Ascending aorta (tissue), 2 donors: ENCODE results near the gene STXBP2. TPM values are rescaled to one million over a fixed set of nuclear protein-coding genes. Genes with fewer than 3 reads are reported as not detected.

Experiments used
- DNase-seq, 2 donors: peaks; one replicate each; pipeline ENCODE4 v3.0.0-alpha.2; 2019; ENCODE audit warnings: low spot score in 2 of 2
- H3K27ac ChIP-seq, 2 donors: fragments of 200-600 bp; sonication (generic); one replicate each; pipeline ENCODE4 v1.5.1; 2016 to 2017; ENCODE audit warnings: mild to moderate bottlenecking in 1 of 2
- H3K27me3 ChIP-seq: fragments of 200-600 bp; sonication (generic); one replicate; pipeline ENCODE4 v1.5.1; 2017
- H3K36me3 ChIP-seq, 2 donors: fragments of 200-600 bp; sonication (generic); one replicate each; pipeline ENCODE4 v1.5.1; 2016
- H3K4me1 ChIP-seq, 2 donors: fragments of 200-600 bp; sonication (generic); one replicate each; pipeline ENCODE4 v1.5.1; 2016 to 2017; ENCODE audit warnings: mild to moderate bottlenecking in 1 of 2
- H3K4me3 ChIP-seq, 2 donors: fragments of 200-600 bp; sonication (generic); one replicate each; pipeline ENCODE4 v1.5.1; 2016 to 2017; ENCODE audit warnings: mild to moderate bottlenecking in 1 of 2
- H3K9me3 ChIP-seq, 2 donors: fragments of 200-600 bp; sonication (generic); one replicate each; pipeline ENCODE4 v1.5.1; 2016
- intact Hi-C: fragments of 100-400 bp; cut with DNase I; formaldehyde crosslinking; loops from one replicate; pipeline ENCODE4 v1.15.1; 2023
- total RNA-seq: library from RNA; depleted of rRNA; stranded (reverse); fragments of >200 nt; gene quantifications from one replicate; pipeline ENCODE4 v1.1.0, GENCODE V29; 2016
- TF ChIP-seq, protein P1 (sequence below), 3 experiments: fragments of 200-600 bp in 2 of 3; fragments of 450-650 bp in 1 of 3; sonication (generic) in 2 of 3; IDR thresholded peaks; one replicate each; pipeline ENCODE4 v1.5.1; 2016 to 2019; ENCODE audit warnings: antibody characterized with exemption in 3 of 3, mild to moderate bottlenecking in 1 of 3, moderate library complexity in 1 of 3

STXBP2 gene
- total RNA-seq, 1 donor from 2014 or later, result 26.6 TPM

DNA sequence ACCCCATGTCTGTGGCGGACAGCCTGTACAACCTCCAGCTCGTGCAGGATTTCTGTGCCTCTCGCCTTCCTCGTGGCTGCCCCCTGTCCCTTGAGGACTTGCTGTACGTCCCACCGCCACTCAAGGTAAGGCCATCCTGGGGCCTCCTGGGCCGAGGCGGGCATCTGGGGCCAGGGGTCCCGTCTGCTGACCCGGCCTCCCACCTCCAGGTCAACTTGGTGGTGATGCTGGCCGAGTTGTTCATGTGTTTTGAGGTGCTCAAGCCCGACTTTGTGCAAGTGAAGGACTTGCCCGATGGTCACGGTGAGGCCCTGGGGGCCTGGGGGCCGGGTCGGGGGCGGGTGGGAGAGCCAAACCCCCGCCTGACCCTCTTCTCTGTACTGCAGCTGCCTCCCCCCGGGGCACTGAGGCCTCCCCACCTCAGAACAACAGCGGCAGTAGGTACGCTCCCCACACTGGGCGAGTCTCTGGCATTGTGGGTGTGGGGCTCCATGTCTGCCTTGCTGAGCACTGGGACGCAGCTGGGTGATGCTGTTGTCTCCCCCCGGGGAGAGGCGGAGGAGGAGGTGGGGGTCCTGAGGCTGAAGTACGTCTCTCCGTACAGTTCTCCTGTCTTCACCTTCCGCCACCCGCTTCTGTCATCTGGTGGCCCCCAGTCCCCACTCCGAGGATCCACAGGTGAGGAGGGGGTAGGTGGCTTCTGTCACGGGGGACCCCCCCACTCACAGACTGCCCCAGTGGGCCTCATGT is 26.2 kb upstream of the STXBP2 start:
- DNase-seq, result no peak
- no peaks in the 10 kb centered on the region for H3K36me3 ChIP-seq
- H3K4me1 ChIP-seq, result no peaks in the 10 kb centered on the region
- H3K27ac ChIP-seq, result no peak overlapping the region
- TF ChIP-seq, protein P1, sequence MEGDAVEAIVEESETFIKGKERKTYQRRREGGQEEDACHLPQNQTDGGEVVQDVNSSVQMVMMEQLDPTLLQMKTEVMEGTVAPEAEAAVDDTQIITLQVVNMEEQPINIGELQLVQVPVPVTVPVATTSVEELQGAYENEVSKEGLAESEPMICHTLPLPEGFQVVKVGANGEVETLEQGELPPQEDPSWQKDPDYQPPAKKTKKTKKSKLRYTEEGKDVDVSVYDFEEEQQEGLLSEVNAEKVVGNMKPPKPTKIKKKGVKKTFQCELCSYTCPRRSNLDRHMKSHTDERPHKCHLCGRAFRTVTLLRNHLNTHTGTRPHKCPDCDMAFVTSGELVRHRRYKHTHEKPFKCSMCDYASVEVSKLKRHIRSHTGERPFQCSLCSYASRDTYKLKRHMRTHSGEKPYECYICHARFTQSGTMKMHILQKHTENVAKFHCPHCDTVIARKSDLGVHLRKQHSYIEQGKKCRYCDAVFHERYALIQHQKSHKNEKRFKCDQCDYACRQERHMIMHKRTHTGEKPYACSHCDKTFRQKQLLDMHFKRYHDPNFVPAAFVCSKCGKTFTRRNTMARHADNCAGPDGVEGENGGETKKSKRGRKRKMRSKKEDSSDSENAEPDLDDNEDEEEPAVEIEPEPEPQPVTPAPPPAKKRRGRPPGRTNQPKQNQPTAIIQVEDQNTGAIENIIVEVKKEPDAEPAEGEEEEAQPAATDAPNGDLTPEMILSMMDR (IDR thresholded peaks at IDR 0.05), result no peak
- H3K9me3 ChIP-seq, result no peaks in the 10 kb centered on the region
- H3K27me3 ChIP-seq, result no peaks in the 10 kb centered on the region
- no peak overlapping the region for H3K4me3 ChIP-seq
- intact Hi-C loops, result no loop called here

GRCh38 chr19:7611541-7612279 is 25.2 kb upstream of the STXBP2 start:
- intact Hi-C loops, result no loop called here
- TF ChIP-seq, protein P1 (IDR thresholded peaks at IDR 0.05), result no peak
- Histone ChIP-seq H3K4me1 (no peaks in the 10 kb centered on the region), H3K4me3 (no peak overlapping the region), H3K9me3 (no peaks in the 10 kb centered on the region), H3K27me3 (no peaks in the 10 kb centered on the region), H3K27ac (no peak overlapping the region), H3K36me3 (no peaks in the 10 kb centered on the region)
- DNase-seq, result no peak

DNA sequence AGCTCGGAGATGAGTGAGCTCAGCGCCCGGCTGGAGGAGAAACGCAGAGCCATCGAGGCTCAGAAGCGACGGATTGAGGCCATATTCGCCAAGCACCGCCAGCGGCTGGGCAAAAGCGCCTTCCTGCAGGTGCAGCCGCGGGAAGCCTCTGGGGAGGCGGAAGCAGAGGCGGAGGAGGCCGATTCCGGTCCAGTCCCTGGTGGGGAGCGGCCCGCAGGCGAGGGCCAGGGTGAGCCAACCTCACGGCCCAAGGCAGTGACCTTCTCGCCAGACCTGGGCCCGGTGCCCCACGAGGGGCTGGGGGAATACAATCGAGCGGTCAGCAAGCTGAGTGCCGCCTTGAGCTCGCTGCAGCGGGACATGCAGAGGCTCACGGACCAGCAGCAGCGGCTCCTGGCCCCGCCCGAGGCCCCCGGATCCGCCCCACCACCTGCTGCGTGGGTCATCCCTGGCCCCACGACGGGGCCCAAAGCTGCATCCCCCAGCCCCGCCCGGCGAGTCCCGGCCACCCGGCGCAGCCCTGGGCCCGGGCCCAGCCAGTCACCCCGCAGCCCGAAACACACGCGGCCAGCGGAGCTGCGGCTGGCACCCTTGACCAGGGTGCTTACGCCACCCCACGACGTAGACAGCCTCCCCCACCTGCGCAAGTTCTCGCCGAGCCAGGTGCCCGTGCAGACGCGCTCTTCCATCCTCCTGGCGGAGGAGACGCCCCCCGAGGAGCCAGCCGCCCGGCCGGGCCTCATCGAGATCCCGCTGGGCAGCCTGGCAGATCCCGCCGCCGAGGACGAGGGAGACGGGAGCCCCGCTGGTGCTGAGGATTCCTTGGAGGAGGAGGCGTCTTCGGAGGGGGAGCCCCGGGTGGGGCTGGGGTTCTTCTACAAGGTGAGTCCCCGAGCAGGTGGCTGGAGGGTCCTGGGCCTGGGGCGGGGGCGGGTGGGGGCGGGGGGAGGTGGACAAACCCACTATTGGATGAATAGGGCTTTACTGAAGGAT is 24.3 kb upstream of the STXBP2 start:
- TF ChIP-seq, protein P1 (IDR thresholded peaks at IDR 0.05), result no peak
- no peak overlapping the region for H3K27ac ChIP-seq
- no peak for DNase-seq

GRCh38 chr19:7614859-7615741 is 21.8 kb upstream of the STXBP2 start:
- intact Hi-C loops, result no loop called here

More for the DNA sequence above, 24.3 kb upstream of the STXBP2 start:
- intact Hi-C loops, result no loop called here
- no peak overlapping the region for H3K4me3 ChIP-seq
- no peaks in the 10 kb centered on the region for H3K9me3 ChIP-seq
- H3K4me1 ChIP-seq, result no peaks in the 10 kb centered on the region
- peaks cover 0 to 3% of the 10 kb centered on the region in 2 donors for H3K36me3 ChIP-seq
- H3K27me3 ChIP-seq, result no peaks in the 10 kb centered on the region

More at GRCh38 chr19:7614859-7615741, 21.8 kb upstream of the STXBP2 start:
- Histone ChIP-seq H3K36me3 (peaks cover 14 to 23% of the 10 kb centered on the region in 2 donors), H3K9me3 (no peaks in the 10 kb centered on the region), H3K27me3 (no peaks in the 10 kb centered on the region), H3K4me1 (no peaks in the 10 kb centered on the region), H3K27ac (no peak overlapping the region), H3K4me3 (no peak overlapping the region)
- no peak for DNase-seq
- TF ChIP-seq, protein P1 (IDR thresholded peaks at IDR 0.05), result no peak
